Measurements from ENCODE around the gene EGR1.
"Not testable (repeated sequence)": the region's sequence is repeated elsewhere in the genome, so short reads cannot be mapped to it uniquely, and the experiment has no call there.

Gene EGR1

DNA sequence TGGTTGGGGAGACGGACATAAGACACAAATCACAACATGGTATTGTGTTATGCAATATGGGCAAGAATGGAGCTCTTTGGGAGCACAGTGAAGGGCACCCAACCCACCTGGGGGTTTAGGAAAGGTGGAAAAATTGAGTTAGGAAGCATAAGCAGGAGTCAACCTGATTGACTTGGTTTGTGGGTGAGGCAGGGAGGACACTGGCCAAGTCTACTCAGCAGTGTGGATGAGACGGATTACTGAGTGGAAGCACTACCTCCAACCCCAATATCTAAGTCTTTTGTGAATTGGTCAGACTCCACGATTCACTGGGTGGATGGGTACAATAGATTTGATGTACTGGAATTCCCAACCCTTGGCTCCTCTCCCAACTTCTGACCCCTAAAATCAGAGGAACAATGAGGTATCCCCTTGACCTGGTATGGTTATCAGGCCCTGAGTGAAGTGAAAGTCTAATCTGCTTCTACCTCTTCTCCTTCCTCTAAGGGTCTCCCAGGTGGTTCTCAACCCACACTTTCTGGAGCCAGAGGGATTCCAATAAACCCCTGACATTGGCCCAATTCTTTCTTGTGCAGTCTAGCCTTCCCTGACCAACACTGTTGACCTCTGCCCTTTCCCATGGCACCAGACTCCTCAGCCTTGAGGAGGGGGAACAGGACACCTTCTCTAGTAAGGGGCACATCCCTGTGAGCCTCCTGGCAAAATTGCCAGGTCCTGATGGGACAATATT, 5.2 kb downstream of the EGR1 start:
- no peak for TF ChIP-seq NFRKB (IDR thresholded peaks at IDR 0.05)
- peak; percentile 79 for TF ChIP-seq ELF4 (IDR thresholded peaks at IDR 0.05)
- TF ChIP-seq FOXM1 (IDR thresholded peaks at IDR 0.05; ENCODE audit: borderline replicate concordance) = no peak
- TF ChIP-seq CTBP1 (IDR thresholded peaks at IDR 0.05; ENCODE audit: borderline replicate concordance) = no peak
- peak; percentile 36; the same call in 1 of the 2 replicates for TF ChIP-seq BHLHE40 (IDR thresholded peaks at IDR 0.05; ENCODE audit: borderline replicate concordance)
- POLR2A ChIA-PET = no interaction called here
- CTCF ChIA-PET = no interaction called here
- DNase-seq (ENCODE audit: extremely low spot score) = no peak

DNA sequence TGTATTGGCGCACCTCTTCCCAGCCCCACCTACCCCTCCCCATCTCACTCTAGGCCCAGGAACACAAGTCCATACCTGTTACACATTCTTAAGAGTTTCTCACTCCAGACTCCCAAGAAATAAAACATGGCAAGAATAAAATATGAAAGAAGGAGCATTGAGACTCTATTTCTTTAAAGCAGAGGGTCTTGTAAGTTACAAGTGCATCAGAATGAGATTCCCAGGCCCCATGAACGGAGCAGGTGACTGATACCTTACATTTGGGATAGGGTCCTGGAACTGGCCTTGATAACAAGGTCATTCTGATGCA, 5.7 kb downstream of the EGR1 start:
- POLR2A ChIA-PET = no interaction called here
- CTCF ChIA-PET = no interaction called here
- no peak for DNase-seq (ENCODE audit: extremely low spot score)
- TF ChIP-seq TARDBP (IDR thresholded peaks at IDR 0.05) = no peak
- no peak for TF ChIP-seq FOXA1 (IDR thresholded peaks at IDR 0.05)
- TF ChIP-seq, protein P1, sequence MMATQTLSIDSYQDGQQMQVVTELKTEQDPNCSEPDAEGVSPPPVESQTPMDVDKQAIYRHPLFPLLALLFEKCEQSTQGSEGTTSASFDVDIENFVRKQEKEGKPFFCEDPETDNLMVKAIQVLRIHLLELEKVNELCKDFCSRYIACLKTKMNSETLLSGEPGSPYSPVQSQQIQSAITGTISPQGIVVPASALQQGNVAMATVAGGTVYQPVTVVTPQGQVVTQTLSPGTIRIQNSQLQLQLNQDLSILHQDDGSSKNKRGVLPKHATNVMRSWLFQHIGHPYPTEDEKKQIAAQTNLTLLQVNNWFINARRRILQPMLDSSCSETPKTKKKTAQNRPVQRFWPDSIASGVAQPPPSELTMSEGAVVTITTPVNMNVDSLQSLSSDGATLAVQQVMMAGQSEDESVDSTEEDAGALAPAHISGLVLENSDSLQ (IDR thresholded peaks at IDR 0.05) = no peak
- TF ChIP-seq NFRKB (IDR thresholded peaks at IDR 0.05) = no peak
- no peak for TF ChIP-seq L3MBTL2 (conservative IDR thresholded peaks at IDR 0.05)
- no peak for TF ChIP-seq ELF4 (IDR thresholded peaks at IDR 0.05)
- TF ChIP-seq FOXM1 (IDR thresholded peaks at IDR 0.05; ENCODE audit: borderline replicate concordance) = no peak
- no peak for TF ChIP-seq HDGF (IDR thresholded peaks at IDR 0.05; ENCODE audit: borderline replicate concordance)
- TF ChIP-seq SUZ12 (IDR thresholded peaks at IDR 0.05) = no peak
- no peak for TF ChIP-seq FOXK2 (IDR thresholded peaks at IDR 0.05)
- no peak for TF ChIP-seq LEF1 (IDR thresholded peaks at IDR 0.05; ENCODE audit: borderline replicate concordance)
- TF ChIP-seq ZNF384 (IDR thresholded peaks at IDR 0.05) = no peak
- no peak for TF ChIP-seq CTBP1 (IDR thresholded peaks at IDR 0.05; ENCODE audit: borderline replicate concordance)
- no peak for TF ChIP-seq ARNT (IDR thresholded peaks at IDR 0.05)
- no peak for TF ChIP-seq SP1 (IDR thresholded peaks at IDR 0.05)

DNA sequence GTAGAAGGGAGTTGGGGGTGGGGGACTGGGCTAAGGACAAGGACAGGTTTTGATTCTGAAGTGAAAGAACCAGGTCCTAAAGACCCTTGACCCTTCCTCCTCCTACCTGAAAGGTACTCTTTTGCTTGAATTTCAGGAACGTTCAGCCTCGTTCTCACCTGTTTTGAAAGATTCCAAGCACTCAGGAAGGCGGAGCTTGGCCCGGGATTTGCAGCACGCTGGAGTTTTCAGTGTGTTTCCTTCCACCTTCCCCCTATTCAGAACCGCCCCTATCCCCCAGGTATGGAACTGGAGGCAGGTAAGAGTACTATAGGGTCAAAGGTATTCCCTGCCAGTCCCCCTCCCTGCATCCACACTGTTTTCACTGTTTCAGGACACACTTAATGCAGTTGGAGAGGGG, 7.1 kb downstream of the EGR1 start:
- TF ChIP-seq ELF4 (IDR thresholded peaks at IDR 0.05) (no peak), FOXA1 (IDR thresholded peaks at IDR 0.05) (no peak), ZNF384 (IDR thresholded peaks at IDR 0.05) (no peak), TARDBP (IDR thresholded peaks at IDR 0.05) (no peak), HDGF (IDR thresholded peaks at IDR 0.05; ENCODE audit: borderline replicate concordance) (no peak), ARNT (IDR thresholded peaks at IDR 0.05) (no peak), SUZ12 (IDR thresholded peaks at IDR 0.05) (no peak), LEF1 (IDR thresholded peaks at IDR 0.05; ENCODE audit: borderline replicate concordance) (no peak), NFRKB (IDR thresholded peaks at IDR 0.05) (no peak), FOXM1 (IDR thresholded peaks at IDR 0.05; ENCODE audit: borderline replicate concordance) (no peak), BHLHE40 (IDR thresholded peaks at IDR 0.05; ENCODE audit: borderline replicate concordance) (no peak), FOXK2 (IDR thresholded peaks at IDR 0.05) (no peak), CTBP1 (IDR thresholded peaks at IDR 0.05; ENCODE audit: borderline replicate concordance) (no peak), L3MBTL2 (conservative IDR thresholded peaks at IDR 0.05) (no peak)
- TF ChIP-seq, protein P1 (IDR thresholded peaks at IDR 0.05) = no peak
- DNase-seq (ENCODE audit: extremely low spot score) = no peak
- CTCF ChIA-PET = no interaction called here
- POLR2A ChIA-PET = no interaction called here

DNA sequence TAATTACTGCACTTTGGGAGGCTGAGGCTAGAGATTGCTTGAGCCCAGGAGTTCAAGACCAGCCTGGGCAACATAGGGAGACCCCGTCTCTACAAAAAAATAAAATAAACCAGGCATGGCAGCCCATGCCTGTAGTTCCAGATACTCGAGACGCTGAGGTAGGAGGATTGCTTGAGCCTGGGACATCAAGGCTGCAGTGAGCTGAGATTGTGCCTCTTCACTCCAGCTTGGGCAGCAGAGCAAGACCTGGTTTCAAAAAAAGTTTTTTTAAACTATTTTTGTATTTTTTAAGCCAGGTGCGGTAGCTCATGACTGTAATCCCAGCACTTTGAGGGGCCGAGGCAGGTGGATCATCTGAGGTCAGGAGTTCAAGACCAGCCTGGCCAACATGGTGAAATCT, 7.9 kb downstream of the EGR1 start:
- CTCF ChIA-PET = interaction anchor here (0.9 kb wide), 2 partner anchors 8 to 10 kb away, joined by 3 read pairs; no protein-coding TSS in a partner anchor
- POLR2A ChIA-PET = interaction anchor here (0.5 kb wide), 1 partner anchor 17 kb away, joined by 3 read pairs; no protein-coding TSS in a partner anchor
- DNase-seq (ENCODE audit: extremely low spot score) = not testable (repeated sequence)

DNA sequence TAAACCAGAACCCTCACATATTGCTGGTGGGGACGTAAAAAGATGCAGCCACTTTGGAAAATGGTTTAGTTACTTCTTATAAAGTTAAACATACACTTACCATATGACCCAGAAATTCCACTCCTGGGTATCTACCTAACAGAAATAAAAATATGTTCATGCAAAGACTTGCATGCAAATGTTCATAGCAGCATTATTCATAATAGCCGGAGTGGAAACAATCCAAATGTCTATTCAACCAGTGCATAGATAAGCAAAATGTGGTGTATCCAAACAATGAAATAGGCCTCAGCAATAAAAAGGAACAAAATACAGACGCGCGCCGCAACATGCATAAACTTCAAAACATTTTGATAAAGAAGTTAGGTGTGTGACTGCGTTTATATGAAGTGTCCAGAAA, 11.6 kb downstream of the EGR1 start:
- no peak for DNase-seq (ENCODE audit: extremely low spot score)
- CTCF ChIA-PET = no interaction called here
- TF ChIP-seq TARDBP (IDR thresholded peaks at IDR 0.05) = no peak
- no peak for TF ChIP-seq L3MBTL2 (conservative IDR thresholded peaks at IDR 0.05)
- TF ChIP-seq FOXK2 (IDR thresholded peaks at IDR 0.05) = no peak
- TF ChIP-seq ARNT (IDR thresholded peaks at IDR 0.05) = no peak
- no peak for TF ChIP-seq ELF4 (IDR thresholded peaks at IDR 0.05)
- POLR2A ChIA-PET = no interaction called here

DNA sequence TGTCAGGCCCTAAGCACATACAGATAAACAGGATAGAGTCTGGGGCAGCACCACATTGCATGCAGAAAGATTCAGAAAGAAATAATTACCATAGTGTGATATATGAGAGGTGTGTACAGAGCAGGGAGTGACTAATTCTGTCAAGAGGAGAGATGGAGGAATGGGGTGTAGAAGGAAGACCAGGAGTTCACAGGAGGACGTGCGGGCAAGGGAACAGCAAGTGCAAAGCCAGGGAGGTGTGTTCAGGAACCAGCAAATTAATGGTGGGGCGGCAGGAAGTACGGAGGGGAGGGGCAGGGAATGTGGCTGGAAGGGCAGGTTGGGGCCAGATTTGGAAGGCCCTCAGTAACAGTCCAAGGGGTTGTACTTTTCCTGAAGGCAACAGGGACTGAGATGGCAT, 17.4 kb downstream of the EGR1 start:
- no peak for DNase-seq (ENCODE audit: extremely low spot score)
- TF ChIP-seq FOXK2 (IDR thresholded peaks at IDR 0.05) = no peak
- TF ChIP-seq, protein P1 (IDR thresholded peaks at IDR 0.05) = no peak
- no peak for TF ChIP-seq L3MBTL2 (conservative IDR thresholded peaks at IDR 0.05)
- TF ChIP-seq BHLHE40 (IDR thresholded peaks at IDR 0.05; ENCODE audit: borderline replicate concordance) = no peak
- no peak for TF ChIP-seq FOXM1 (IDR thresholded peaks at IDR 0.05; ENCODE audit: borderline replicate concordance)
- TF ChIP-seq ARNT (IDR thresholded peaks at IDR 0.05) = no peak
- TF ChIP-seq ELF4 (IDR thresholded peaks at IDR 0.05) = no peak
- TF ChIP-seq SUZ12 (IDR thresholded peaks at IDR 0.05) = no peak
- no peak for TF ChIP-seq TARDBP (IDR thresholded peaks at IDR 0.05)
- no peak for TF ChIP-seq ZNF384 (IDR thresholded peaks at IDR 0.05)
- ChIA-PET CTCF (interaction anchor here (0.6 to 1.6 kb wide), 2 partner anchors 21 to 24 kb away, joined by 3 to 4 read pairs; no protein-coding TSS in a partner anchor), POLR2A (no interaction called here)

DNA sequence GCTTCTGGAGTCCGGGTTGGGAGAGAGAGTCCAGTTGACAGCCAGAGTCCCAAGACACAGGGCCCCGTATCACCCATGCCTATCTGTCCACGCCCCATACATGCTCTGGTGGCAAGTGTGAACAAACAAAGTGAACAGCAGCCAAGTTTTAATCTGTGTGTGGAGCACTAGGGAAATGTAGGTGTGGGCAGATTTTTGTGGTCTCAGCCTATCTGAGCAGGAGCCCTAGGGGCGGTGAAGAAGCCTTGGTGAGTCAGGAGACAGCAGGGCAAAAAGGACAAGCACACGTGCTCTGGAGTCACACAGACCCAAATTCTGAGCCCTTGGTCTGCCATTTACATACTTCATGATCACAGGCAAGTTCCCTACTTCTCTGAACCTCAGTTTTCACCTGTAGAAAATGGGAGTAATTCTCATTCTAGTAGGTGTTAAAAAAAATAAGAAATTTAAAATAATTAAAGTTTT, 23.2 kb downstream of the EGR1 start:
- POLR2A ChIA-PET = no interaction called here
- CTCF ChIA-PET = no interaction called here
- no peak for DNase-seq (ENCODE audit: extremely low spot score)
- no peak for TF ChIP-seq CTBP1 (IDR thresholded peaks at IDR 0.05; ENCODE audit: borderline replicate concordance)
- TF ChIP-seq L3MBTL2 (conservative IDR thresholded peaks at IDR 0.05) = no peak
- no peak for TF ChIP-seq FOXA1 (IDR thresholded peaks at IDR 0.05)
- TF ChIP-seq SUZ12 (IDR thresholded peaks at IDR 0.05) = no peak
- no peak for TF ChIP-seq LEF1 (IDR thresholded peaks at IDR 0.05; ENCODE audit: borderline replicate concordance)
- TF ChIP-seq ELF4 (IDR thresholded peaks at IDR 0.05) = no peak
- TF ChIP-seq FOXM1 (IDR thresholded peaks at IDR 0.05; ENCODE audit: borderline replicate concordance) = no peak
- TF ChIP-seq, protein P1 (IDR thresholded peaks at IDR 0.05) = no peak
- no peak for TF ChIP-seq BHLHE40 (IDR thresholded peaks at IDR 0.05; ENCODE audit: borderline replicate concordance)
- TF ChIP-seq SP1 (IDR thresholded peaks at IDR 0.05) = no peak
- no peak for TF ChIP-seq HDGF (IDR thresholded peaks at IDR 0.05; ENCODE audit: borderline replicate concordance)
- TF ChIP-seq ARNT (IDR thresholded peaks at IDR 0.05) = no peak
- TF ChIP-seq NFRKB (IDR thresholded peaks at IDR 0.05) = no peak
- TF ChIP-seq TARDBP (IDR thresholded peaks at IDR 0.05) = no peak
- TF ChIP-seq ZNF384 (IDR thresholded peaks at IDR 0.05) = no peak

Data from HEK293T (cell line).